GM18867 (cell line): ENCODE data around the gene MICAL3.

Source experiments
- ATAC-seq: cut with Tn5 transposase; IDR thresholded peaks from one replicate; pipeline ENCODE4 v1.9.1; 2021; ENCODE audit warnings: mild to moderate bottlenecking, moderate library complexity; ENCODE audit not compliant: unreplicated experiment

Gene MICAL3

DNA sequence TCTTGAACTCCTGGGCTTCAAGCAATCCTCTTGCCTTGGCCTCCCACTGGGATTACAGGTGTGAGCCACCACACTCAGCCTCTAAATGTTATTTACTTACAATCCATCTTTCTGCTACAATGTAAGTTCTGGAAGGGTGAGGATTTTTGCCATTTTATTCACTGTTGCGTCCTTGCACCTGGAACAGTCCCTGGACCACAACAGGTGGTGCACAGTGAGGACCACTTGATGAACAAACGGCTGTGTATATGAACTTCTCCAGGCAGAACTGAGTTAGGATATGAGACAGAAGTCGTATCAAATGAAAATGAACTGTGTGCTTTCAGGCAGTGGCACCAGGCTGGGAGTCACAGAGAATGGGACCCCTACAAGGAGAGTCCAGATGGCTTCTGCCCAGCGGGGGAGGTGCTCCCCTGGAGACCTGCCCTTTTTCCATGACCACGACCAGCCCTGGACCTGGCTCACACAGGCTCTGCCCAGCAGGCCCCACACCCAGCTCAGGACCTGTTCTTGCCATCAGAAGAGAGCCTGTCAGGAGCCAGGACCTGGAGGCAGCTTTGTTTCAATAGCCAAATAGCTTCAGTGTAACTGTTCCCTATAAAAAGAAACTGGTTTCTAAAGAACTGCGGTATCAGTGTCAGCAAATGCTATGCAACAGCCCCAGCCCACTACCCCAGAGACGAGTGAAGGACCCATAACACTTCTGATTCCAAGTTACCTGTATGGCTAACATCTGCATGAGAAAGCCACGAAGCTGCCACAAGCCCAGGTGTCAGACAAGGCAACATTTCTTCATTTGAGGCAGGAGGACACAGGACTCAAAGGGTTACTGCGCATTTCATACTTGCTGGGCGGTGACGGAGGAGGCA is 104.9 kb downstream of the MICAL3 start:
- ATAC-seq = no peak

- ATAC-seq = no peak
These were observed 105.5 kb downstream of the MICAL3 start for GRCh38 chr22:17918840-17919239.

GRCh38 chr22:17917490-17917983 is 106.8 kb downstream of the MICAL3 start:
- ATAC-seq = no peak

DNA sequence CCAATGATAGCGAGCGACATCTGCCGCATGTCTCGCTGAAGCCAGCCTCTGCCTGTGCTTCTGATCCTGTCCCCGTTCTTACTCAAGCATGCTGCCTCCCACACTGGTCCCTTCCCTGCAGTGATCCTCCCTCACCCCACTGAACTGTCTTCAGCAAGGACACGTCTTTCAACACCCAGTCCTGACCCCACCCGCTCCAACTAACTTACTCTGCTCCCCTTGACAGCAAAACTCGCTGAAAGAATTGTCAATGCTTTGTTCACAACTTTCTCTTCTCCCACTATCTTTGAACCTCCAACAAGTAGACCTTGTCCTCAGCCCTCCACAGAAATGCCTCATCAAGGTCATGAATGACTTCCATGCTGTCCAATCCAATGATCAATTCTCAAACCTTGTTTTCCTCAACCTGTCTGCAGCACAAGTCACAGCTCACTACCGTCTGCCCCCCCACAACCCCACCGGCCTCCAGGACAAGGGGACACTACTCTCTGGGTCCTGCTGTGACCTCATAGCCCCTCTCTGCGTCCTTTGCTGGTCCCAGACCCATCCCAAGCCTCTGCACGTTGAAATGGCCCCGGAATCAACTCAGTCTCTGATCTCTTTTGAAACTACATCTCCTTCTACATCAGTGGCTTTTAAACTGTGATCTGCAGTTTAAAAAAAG is 108.0 kb downstream of the MICAL3 start:
- no peak for ATAC-seq

DNA sequence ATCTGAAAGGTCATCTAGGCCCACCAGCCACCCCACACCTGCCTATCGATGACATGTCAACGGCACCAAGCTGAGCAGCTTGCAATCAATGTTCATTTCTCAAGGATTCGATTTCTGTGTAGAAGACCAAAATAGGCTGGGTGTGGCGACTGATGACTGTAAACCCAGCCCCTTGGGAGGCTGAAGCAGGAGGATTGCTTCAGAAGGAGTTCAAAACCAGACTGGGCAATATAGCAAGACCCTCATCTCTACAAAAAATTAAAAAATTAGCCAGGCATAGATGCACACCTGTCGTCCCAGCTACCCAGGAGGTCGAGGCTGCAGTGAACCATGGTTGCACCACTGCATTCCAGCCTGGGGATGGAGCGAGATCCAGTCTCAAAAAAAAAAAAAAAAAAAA is 108.7 kb downstream of the MICAL3 start:
- no peak for ATAC-seq

DNA sequence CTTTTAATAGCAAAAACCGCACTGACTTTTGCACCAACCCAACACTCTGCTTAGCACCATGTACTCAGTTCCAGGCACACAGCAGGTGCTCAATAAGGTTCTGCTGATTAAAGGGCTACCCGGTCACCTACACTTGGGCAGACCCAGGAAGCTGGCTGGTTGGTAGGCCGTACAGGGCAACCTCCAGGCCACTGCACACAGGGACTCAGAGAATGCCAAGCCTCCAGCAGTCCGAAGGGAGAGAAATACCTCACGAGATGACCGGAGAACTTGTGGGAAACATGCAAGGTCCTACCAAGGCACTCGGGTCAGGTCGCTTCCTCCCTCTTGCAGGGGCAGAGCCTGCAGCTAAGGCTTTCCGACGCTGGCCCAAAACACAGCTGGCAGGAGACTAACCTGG is 109.2 kb downstream of the MICAL3 start:
- ATAC-seq = no peak

DNA sequence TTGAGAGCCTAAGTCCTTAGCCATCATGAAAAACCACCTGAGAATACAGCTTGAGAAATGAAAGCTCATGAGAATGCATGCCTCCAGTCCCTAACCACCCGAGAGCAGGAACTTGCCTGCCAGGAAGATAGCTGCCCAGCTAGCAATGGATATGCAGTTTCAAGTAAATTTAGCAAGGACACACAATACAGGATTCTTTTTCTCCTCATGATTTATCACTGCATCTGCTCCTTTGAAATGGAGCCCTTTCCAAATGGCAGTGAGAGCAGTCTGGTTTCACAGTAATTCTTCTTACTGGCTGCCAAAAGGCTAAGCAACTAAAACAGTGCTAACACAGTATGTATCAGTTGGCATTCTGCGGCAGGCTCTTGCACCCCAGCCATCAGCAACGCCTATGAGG is 109.9 kb downstream of the MICAL3 start:
- ATAC-seq = no peak

DNA sequence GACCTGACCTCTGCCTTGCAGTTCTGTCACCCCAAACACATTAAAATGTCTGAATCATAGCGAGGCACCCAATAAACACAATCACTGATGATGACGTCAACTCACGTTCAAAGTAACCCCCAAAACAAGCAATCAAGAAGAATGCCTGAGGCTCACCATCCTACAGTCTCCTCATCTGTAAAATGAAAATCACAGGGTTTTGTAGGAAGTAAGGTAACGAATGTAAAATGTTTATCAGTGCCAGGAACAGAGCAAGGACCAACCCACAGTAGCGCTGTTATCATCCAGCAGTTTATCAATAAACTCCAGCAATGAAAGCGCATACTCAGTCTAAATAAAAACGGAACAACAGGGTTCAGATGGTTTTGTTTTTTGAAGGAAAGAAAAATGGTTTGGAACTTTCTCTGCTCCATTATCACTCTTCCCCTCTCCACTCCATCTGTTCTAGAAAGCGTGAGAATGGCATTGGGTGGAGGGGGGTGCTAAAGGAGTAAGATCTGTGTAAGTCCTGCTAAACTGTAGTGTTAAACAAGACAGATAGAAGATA is 110.5 kb downstream of the MICAL3 start:
- no peak for ATAC-seq

DNA sequence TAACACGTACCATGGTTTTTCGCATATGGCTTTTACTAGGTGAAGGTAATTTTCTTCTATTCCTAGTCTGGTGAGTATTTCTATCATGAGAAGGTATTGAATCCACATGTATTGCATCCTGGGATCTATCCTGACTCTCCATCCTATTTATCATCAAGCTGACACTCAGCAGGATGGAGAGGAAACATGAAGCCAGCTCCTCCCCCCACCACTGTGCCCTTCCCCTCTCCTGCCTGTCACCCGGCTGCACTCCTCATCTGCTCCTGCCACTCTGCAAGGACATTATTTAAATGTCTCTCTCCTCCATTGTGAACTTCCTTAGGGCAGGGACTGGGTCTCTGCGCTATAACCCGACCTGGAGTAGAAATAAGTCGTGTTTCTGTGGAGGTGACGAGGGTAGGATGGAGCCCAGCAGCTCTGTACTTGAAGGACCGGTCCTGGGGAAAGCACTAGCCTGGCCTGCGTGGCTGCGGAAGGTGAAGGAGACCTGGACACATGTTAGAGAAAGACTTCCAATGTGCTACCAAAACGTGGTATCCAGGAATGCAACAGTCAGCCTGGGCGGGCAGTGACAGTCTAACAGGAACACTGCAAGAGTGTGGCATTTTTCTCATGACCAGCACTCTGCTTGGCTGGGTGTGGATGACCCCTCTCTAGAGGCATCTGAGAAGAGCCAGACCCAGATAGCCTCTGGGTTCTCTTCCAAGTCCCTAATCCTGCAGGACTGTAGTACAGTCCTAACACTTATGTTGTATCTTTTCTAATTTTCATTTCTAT is 111.2 kb downstream of the MICAL3 start:
- ATAC-seq = no peak

GRCh38 chr22:17911887-17912286 is 112.5 kb downstream of the MICAL3 start:
- no peak for ATAC-seq

- no peak for ATAC-seq
These were observed 113.1 kb downstream of the MICAL3 start for GRCh38 chr22:17911312-17911705.

GRCh38 chr22:17910561-17911311 is 113.6 kb downstream of the MICAL3 start:
- ATAC-seq = no peak

- no peak for ATAC-seq
These were observed 116.7 kb downstream of the MICAL3 start for GRCh38 chr22:17907748-17908051.

DNA sequence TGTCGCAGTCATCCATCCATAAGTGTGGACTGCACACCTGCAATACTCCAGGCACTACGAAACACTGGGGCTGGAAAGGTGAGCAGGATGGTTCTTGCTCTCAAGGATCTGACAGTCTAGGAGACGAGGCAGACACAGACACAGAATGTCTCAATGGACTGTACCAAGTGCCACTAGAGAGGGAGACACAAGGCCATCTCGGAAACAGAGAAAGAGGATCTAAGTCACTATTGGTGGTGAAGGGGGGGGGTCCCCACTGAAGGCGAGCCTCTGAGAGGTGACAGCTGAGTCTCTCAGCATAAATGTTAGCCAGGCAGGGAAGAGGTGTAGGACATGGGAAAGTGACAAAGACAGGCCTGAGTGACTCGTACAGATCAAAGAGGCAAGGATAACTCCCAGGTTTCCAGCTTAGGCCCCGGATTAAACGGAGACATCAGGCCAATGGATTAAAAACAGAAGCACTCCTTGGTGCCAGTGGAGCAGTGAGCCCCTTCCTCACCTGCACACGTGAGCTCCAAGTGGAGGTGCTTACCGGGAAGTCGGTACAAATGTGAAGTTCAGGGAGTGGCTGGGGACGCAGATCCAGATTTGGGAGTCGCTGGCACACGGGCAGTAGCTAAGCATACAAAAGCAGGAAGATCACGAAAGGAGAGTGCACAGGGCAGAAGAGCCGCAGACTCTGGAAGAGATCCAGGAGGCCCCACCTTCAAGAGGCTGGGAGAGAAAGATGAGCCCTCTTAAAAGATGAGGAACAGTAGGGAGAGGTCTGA is 117.2 kb downstream of the MICAL3 start:
- no peak for ATAC-seq

DNA sequence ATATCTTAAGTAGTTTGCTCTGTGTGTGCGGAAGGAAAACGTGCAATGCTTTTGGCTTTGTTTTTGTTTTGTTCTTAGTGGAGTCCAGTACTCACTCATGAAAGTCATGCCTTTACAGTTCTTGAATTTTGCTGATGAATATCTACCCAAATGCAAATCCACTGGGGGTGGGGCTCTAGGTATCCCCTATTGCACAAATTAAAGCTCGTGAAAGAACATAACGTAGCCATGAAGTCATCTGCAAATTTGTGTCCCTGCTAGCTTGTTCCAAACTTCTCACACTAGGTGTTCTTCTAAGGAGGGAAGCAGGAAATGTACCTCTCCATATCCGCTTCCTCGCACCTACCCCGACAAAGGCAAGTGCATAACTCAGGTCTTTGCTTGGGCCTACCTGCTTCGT is 118.9 kb downstream of the MICAL3 start:
- ATAC-seq = no peak

DNA sequence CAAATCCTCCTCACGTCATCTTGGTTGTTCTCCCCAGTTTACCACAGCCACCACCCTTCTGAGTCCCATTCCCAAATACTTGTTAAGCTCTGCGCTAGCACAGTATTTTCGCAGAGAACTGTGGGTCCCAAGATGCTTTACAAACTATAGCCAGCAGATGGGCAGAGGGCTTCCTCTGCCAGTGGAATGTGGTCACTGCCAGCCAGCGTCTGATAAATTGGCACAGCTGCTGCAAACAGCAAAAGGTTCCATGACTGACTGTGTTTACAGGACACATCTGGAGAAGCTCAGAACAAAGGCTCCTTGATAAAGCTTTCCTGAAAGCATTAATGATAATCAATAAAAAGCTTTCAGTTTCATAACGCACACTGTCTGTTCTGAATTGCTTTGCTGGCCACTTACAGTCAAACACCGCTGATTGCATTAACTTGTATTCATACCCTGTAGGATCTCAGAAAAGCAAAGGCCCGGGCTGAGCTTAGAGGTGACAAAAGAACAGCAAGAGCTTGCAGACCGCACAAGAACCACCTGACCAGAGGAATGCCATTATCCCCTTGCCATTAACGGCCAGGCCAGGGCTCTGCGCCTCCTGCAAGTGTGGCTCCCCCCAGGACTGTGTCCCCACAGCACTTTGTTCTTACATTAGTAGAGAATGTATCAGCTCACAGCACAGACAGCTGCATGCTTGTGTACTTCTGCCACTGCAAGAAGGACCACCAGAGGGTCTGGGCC is 120.6 kb downstream of the MICAL3 start:
- ATAC-seq = no peak

DNA sequence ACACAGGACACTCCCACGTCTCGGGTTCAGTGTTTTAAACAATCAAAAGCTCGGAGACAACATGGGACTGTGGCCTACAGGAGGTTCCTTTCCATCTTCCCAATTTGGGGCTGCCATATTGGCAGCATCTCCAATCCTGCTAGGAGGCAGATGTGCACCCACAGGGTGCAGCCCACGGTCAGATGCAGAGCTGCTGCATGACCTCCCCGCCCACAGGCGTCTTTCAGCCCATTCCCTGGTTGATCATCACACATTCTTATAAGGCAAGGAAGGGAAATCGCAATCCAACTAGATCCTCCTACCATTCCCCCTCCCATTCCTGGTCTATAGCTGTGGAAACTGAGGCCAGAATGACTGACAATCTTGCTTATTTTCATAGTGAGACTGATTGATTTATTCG is 121.4 kb downstream of the MICAL3 start:
- ATAC-seq = no peak

DNA sequence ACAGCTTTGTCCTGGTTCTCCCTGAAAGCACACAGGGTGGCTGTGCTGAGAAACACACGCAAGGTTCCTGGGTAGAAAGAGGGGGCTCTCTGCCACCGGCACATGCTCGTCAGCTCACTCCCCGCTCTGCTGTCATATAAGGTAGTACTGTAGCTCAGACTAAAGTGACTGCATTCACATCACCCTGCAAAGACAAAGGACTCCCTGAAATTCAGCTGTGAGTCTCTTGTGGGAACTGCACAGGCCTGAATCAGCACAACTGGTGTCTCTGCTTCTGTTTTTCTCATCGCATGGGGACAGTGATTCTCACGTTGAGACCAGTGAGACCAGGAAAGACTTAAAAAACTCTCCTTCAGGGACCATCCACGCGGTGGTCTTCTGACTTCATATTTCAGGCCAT is 126.0 kb downstream of the MICAL3 start:
- no peak for ATAC-seq

DNA sequence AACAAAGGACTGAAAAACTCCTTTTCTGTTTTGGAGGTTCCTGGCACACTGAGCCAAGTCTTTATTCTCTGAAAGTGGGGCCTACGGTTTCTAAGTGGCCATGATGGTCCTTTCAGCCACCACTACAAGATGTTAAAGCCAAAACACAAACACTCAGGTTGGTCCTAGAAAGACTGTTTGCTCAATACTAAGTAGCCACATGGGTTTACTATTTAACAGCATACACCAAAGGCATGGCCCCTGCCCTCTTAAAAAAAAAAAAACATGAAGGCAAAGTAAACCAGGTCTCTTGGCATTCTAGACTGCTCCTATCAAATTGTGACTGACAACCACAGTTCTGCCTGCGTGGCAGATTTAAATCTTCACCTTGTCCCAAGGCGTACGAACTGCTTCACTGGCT is 126.5 kb downstream of the MICAL3 start:
- ATAC-seq = no peak
